ENCODE results near the gene TBC1D26. TPM values are rescaled to one million over a fixed set of nuclear protein-coding genes. Genes with fewer than 3 reads are reported as not detected.
"Not testable (repeated sequence)": the region's sequence is repeated elsewhere in the genome, so short reads cannot be mapped to it uniquely, and the experiment has no call there.

The TBC1D26 gene
- 0.23 and 2.8 TPM in 2 replicates for total RNA-seq (2014; rRNA removed; shearing (Covaris generic))
- polyA plus RNA-seq (2016; fragmentation: Nextera tagmentation; extraction: Ambion mirVana): 0.84 and 1.1 TPM in 2 replicates
- long read RNA-seq: 0 reads

- not testable (repeated sequence) for H3K36me3 Mint-ChIP-seq (ENCODE audit: low read depth); ATAC-seq; H3K4me1 ChIP-seq (ENCODE audit: insufficient read depth); H3K27me3 Mint-ChIP-seq (ENCODE audit: insufficient read depth, low read depth, poor library complexity); H3K9me2 ChIP-seq (ENCODE audit: insufficient read depth); DNase-seq (ENCODE audit: low spot score); H3K4me3 ChIP-seq; H3F3A ChIP-seq (replicated peaks; ENCODE audit: low read depth); H2AFZ ChIP-seq; H3K4me2 ChIP-seq; H3K27ac Mint-ChIP-seq; H3K9me3 Mint-ChIP-seq; H3K79me2 ChIP-seq (replicated peaks; ENCODE audit: insufficient read depth); H3K27ac ChIP-seq (ENCODE audit: low read depth); H3K4me3 Mint-ChIP-seq; H4K20me1 ChIP-seq (replicated peaks; ENCODE audit: insufficient read depth); H3K36me3 ChIP-seq (ENCODE audit: insufficient read depth); H3K4me1 Mint-ChIP-seq; H3K27me3 ChIP-seq (ENCODE audit: insufficient read depth)
Observed at GRCh38 chr17:15731900-15732299, at the start of gene TBC1D26. TBC1D26 (plus strand) TSS chr17:15732283; CDS start chr17:15735349, 3,066 bp downstream.

GRCh38 chr17:15683135-15683534 is 48.9 kb upstream of the TBC1D26 start:
- not testable (repeated sequence) for H3K79me2 ChIP-seq (replicated peaks; ENCODE audit: insufficient read depth); H4K20me1 ChIP-seq (replicated peaks; ENCODE audit: insufficient read depth); H3F3A ChIP-seq (replicated peaks; ENCODE audit: low read depth); H3K4me1 ChIP-seq (ENCODE audit: insufficient read depth); H3K27ac Mint-ChIP-seq; H3K27ac ChIP-seq (ENCODE audit: low read depth); H3K9me2 ChIP-seq (ENCODE audit: insufficient read depth); DNase-seq (ENCODE audit: low spot score); H2AFZ ChIP-seq; H3K27me3 ChIP-seq (ENCODE audit: insufficient read depth); H3K27me3 Mint-ChIP-seq (ENCODE audit: insufficient read depth, low read depth, poor library complexity); H3K9me3 Mint-ChIP-seq; H3K36me3 ChIP-seq (ENCODE audit: insufficient read depth); ATAC-seq
- peaks cover 17% of the 10 kb centered on the region for H3K36me3 Mint-ChIP-seq (ENCODE audit: low read depth)
- H3K4me3 Mint-ChIP-seq: peak overlapping the region; percentile 97
- peak overlapping the region; percentile 80 for H3K4me2 ChIP-seq
- peak overlapping the region; percentile 82 for H3K4me3 ChIP-seq
- peaks cover 10% of the 10 kb centered on the region for H3K4me1 Mint-ChIP-seq

GRCh38 chr17:15683824-15684478 is 48.1 kb upstream of the TBC1D26 start, which contains the start of gene TRIM16:
TRIM16 (minus strand) TSS chr17:15684311; CDS start chr17:15651609, 32,702 bp downstream.
- peak; percentile 87 for ATAC-seq
- not testable (repeated sequence) for H3K9me3 Mint-ChIP-seq

GRCh38 chr17:15687494-15687893 is 44.6 kb upstream of the TBC1D26 start:
- H3K4me2 ChIP-seq; H3K27ac Mint-ChIP-seq; H3K27ac ChIP-seq (ENCODE audit: low read depth); H3K4me3 ChIP-seq; H3K36me3 ChIP-seq (ENCODE audit: insufficient read depth); H2AFZ ChIP-seq; H3K9me2 ChIP-seq (ENCODE audit: insufficient read depth); H3K9me3 Mint-ChIP-seq; H3K4me1 ChIP-seq (ENCODE audit: insufficient read depth); DNase-seq (ENCODE audit: low spot score); H4K20me1 ChIP-seq (replicated peaks; ENCODE audit: insufficient read depth); H3K27me3 ChIP-seq (ENCODE audit: insufficient read depth); H3K4me3 Mint-ChIP-seq; H3K27me3 Mint-ChIP-seq (ENCODE audit: insufficient read depth, low read depth, poor library complexity); H3K79me2 ChIP-seq (replicated peaks; ENCODE audit: insufficient read depth); H3K36me3 Mint-ChIP-seq (ENCODE audit: low read depth); ATAC-seq; H3F3A ChIP-seq (replicated peaks; ENCODE audit: low read depth): not testable (repeated sequence)
- peaks cover 10% of the 10 kb centered on the region for H3K4me1 Mint-ChIP-seq

More at GRCh38 chr17:15683824-15684478, 48.1 kb upstream of the TBC1D26 start, which contains the start of gene TRIM16:
- not testable (repeated sequence) for H3K9me2 ChIP-seq (ENCODE audit: insufficient read depth); H3K27ac ChIP-seq (ENCODE audit: low read depth); H3K36me3 ChIP-seq (ENCODE audit: insufficient read depth); H4K20me1 ChIP-seq (replicated peaks; ENCODE audit: insufficient read depth); H3K4me1 ChIP-seq (ENCODE audit: insufficient read depth); H3K27me3 Mint-ChIP-seq (ENCODE audit: insufficient read depth, low read depth, poor library complexity); H3F3A ChIP-seq (replicated peaks; ENCODE audit: low read depth); H3K27me3 ChIP-seq (ENCODE audit: insufficient read depth); H3K79me2 ChIP-seq (replicated peaks; ENCODE audit: insufficient read depth)
- H3K4me1 Mint-ChIP-seq: peaks cover 10% of the 10 kb centered on the region
- DNase-seq (ENCODE audit: low spot score): peak; percentile 49
- Histone ChIP-seq H2AFZ (peak within 1 kb of the TSS; percentile 98), H3K4me3 (peak within 1 kb of the TSS; percentile 82), H3K4me2 (peak within 1 kb of the TSS; percentile 80)
- H3K4me3 Mint-ChIP-seq: peak within 1 kb of the TSS; percentile 97
- TF ChIP-seq POLR2AphosphoS5 (IDR thresholded peaks at IDR 0.05; ENCODE audit: low read depth): peak; percentile 65
- peak; percentile 64 for TF ChIP-seq ETS1 (IDR thresholded peaks at IDR 0.05)
- TF ChIP-seq CTCF (conservative IDR thresholded peaks at IDR 0.05; ENCODE audit: low read depth in 2 of 2): peak in 1 of 2 experiments; percentile 20; a peak in 1 of 4 replicates
- peaks cover 14% of the 10 kb centered on the region; the same call in 2 of the 3 replicates for H3K36me3 Mint-ChIP-seq (ENCODE audit: low read depth)
- H3K27ac Mint-ChIP-seq: peak within 1 kb of the TSS; percentile 91

- H2AFZ ChIP-seq, H3K4me1 Mint-ChIP-seq: not testable (repeated sequence)
- peaks cover 29% of the 10 kb centered on the region for H3K36me3 Mint-ChIP-seq (ENCODE audit: low read depth)
Observed at GRCh38 chr17:15698967-15699366, 33.1 kb upstream of the TBC1D26 start.

More at GRCh38 chr17:15698967-15699366, 33.1 kb upstream of the TBC1D26 start:
- not testable (repeated sequence) for H3K9me3 Mint-ChIP-seq; H3K27me3 Mint-ChIP-seq (ENCODE audit: insufficient read depth, low read depth, poor library complexity); H3K9me2 ChIP-seq (ENCODE audit: insufficient read depth); H3K27me3 ChIP-seq (ENCODE audit: insufficient read depth); H4K20me1 ChIP-seq (replicated peaks; ENCODE audit: insufficient read depth); DNase-seq (ENCODE audit: low spot score); H3K4me1 ChIP-seq (ENCODE audit: insufficient read depth); H3K79me2 ChIP-seq (replicated peaks; ENCODE audit: insufficient read depth); H3K27ac Mint-ChIP-seq; H3K27ac ChIP-seq (ENCODE audit: low read depth); H3K36me3 ChIP-seq (ENCODE audit: insufficient read depth); H3F3A ChIP-seq (replicated peaks; ENCODE audit: low read depth)
- ATAC-seq: 0 out of 3 replicates have a peak, but pooled peaks have one; percentile 2
- H3K4me2 ChIP-seq: peak overlapping the region; percentile 69
- peak overlapping the region; percentile 86 for H3K4me3 Mint-ChIP-seq
- peak overlapping the region; percentile 52 for H3K4me3 ChIP-seq
